Astrocyte of the spinal cord (primary cell): ENCODE results near the gene OR7G2.
A peak's percentile ranks its signal among the peaks of the same experiment; 100 is the strongest.

ENCODE experiments used
- DNase-seq: peaks from one replicate; pipeline ENCODE4 v3.0.0; 2011; ENCODE audit warnings: low read depth, low spot score
- H3K4me3 ChIP-seq: 2 replicates; pipeline ENCODE4 v1.5.1; 2011; ENCODE audit warnings: low read depth, mild to moderate bottlenecking, low read length, moderate library complexity
- CTCF ChIP-seq: IDR thresholded peaks from 2 replicates; pipeline ENCODE4 v1.5.1; 2012; ENCODE audit warnings: low read depth, mild to moderate bottlenecking, low read length, inconsistent platforms
- in situ Hi-C: cut with HindIII; loops from 2 replicates; pipeline ENCODE4 v1.10.0; 2017; ENCODE audit warnings: low sequenced_read_pairs

Gene OR7G2

GRCh38 chr19:9146882-9147281 lies 39.6 kb upstream of the OR7G2 start:
- TF ChIP-seq CTCF: no peak
- no peak for DNase-seq
- H3K4me3 ChIP-seq: no peak overlapping the region
- in situ Hi-C loops: no loop called here

GRCh38 chr19:9144920-9145319 lies 37.6 kb upstream of the OR7G2 start:
- H3K4me3 ChIP-seq: no peak overlapping the region
- DNase-seq: no peak
- TF ChIP-seq CTCF: no peak
- in situ Hi-C loops: no loop called here

GRCh38 chr19:9140159-9140874 lies 33.0 kb upstream of the OR7G2 start, which contains the start of gene ZNF317:
Gene ZNF317, plus strand, starts transcription at chr19:9140397. Its CDS starts 15,620 bp downstream, at chr19:9156017.
- in situ Hi-C loops: no loop called here
- peak; percentile 91 for DNase-seq
- peak within 1 kb of the TSS; percentile 99 for H3K4me3 ChIP-seq
- TF ChIP-seq CTCF: no peak

- DNase-seq: no peak
- no peak for TF ChIP-seq CTCF
Measured at GRCh38 chr19:9139609-9140158, 32.4 kb upstream of the OR7G2 start.

GRCh38 chr19:9132422-9132821 lies 25.1 kb upstream of the OR7G2 start:
- in situ Hi-C loops: no loop called here
- TF ChIP-seq CTCF: no peak
- H3K4me3 ChIP-seq: no peak overlapping the region
- no peak for DNase-seq

More at GRCh38 chr19:9139609-9140158, 32.4 kb upstream of the OR7G2 start:
- in situ Hi-C loops: no loop called here
- peak overlapping the region; percentile 99 for H3K4me3 ChIP-seq

GRCh38 chr19:9130965-9131364 lies 23.7 kb upstream of the OR7G2 start:
- DNase-seq: no peak
- in situ Hi-C loops: no loop called here
- no peak for TF ChIP-seq CTCF
- no peak overlapping the region for H3K4me3 ChIP-seq
